ENCODE measurements around the gene PPP1R27. TPM values are rescaled to one million over a fixed set of nuclear protein-coding genes. Genes with fewer than 3 reads are reported as not detected.

PPP1R27 gene
- total RNA-seq, 1 donor from 2014 or later = not detected

DNA sequence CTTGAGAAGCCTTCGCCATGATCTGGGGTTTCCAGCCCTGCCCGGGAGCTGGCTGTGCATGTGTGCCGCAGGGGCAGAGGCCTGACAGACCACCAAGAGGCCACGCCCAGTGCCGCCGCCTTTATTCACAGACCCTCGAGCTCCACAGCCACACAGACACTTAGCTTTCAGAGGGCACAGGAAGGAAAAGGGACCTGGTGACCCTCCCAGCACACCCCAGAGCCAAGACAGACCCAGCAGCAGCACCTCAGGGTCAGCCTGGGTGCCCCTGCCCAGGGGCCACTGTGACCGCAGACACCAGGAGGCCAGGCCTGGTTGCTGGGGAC is 12.6 kb downstream of the PPP1R27 start:
- peaks cover 26% of the 10 kb centered on the region for H4K20me1 ChIP-seq (ENCODE audit: insufficient read depth, low read length)
- H3K36me3 ChIP-seq (ENCODE audit: insufficient read depth, low read length) = no peaks in the 10 kb centered on the region
- no peak overlapping the region for H3K27ac Mint-ChIP-seq (ENCODE audit: unreplicated experiment)
- no peak overlapping the region for H3K9ac ChIP-seq (ENCODE audit: low read length)
- no peaks in the 10 kb centered on the region for H3K9me3 ChIP-seq (ENCODE audit: insufficient read depth, low read depth, low read length)
- H3K27ac ChIP-seq (ENCODE audit: low read depth, low read length) = no peak overlapping the region
- peaks cover 18% of the 10 kb centered on the region for H3K79me2 ChIP-seq (ENCODE audit: insufficient read depth, low read length)
- no peak for FAIRE-seq
- H3K4me3 ChIP-seq (ENCODE audit: insufficient read depth, low read depth, low read length) = no peak overlapping the region
- no peak overlapping the region for H3K4me3 Mint-ChIP-seq (ENCODE audit: unreplicated experiment)
- peaks cover 8% of the 10 kb centered on the region for H3K27me3 Mint-ChIP-seq (ENCODE audit: low read depth, unreplicated experiment)
- H3K4me1 Mint-ChIP-seq (ENCODE audit: low read depth, unreplicated experiment) = peaks cover 4% of the 10 kb centered on the region
- DNase-seq (ENCODE audit: low read depth) = no peak
- no peaks in the 10 kb centered on the region for H3K9me3 Mint-ChIP-seq (ENCODE audit: unreplicated experiment)
- no peaks in the 10 kb centered on the region for H3K36me3 Mint-ChIP-seq (ENCODE audit: low read depth, unreplicated experiment)
- TF ChIP-seq EZH2 (IDR thresholded peaks at IDR 0.05; ENCODE audit: insufficient read depth, low read length) = no peak
- no peak for TF ChIP-seq CTCF (IDR thresholded peaks at IDR 0.05; ENCODE audit: insufficient read depth, low read depth, low read length)
- H3K4me2 ChIP-seq (ENCODE audit: low read length) = no peak overlapping the region
- H3K4me1 ChIP-seq (ENCODE audit: insufficient read depth, low read length) = no peaks in the 10 kb centered on the region
- peaks cover 4% of the 10 kb centered on the region for H3K27me3 ChIP-seq (ENCODE audit: insufficient read depth, low read length)
- H2AFZ ChIP-seq (ENCODE audit: low read depth, low read length) = no peak overlapping the region

GRCh38 chr17:81821603-81822311 is 13.1 kb downstream of the PPP1R27 start:
- Mint-ChIP-seq H3K27ac (ENCODE audit: unreplicated experiment) (no peak overlapping the region), H3K4me1 (ENCODE audit: low read depth, unreplicated experiment) (peaks cover 4% of the 10 kb centered on the region), H3K27me3 (ENCODE audit: low read depth, unreplicated experiment) (peaks cover 11% of the 10 kb centered on the region), H3K4me3 (ENCODE audit: unreplicated experiment) (no peak overlapping the region), H3K36me3 (ENCODE audit: low read depth, unreplicated experiment) (no peaks in the 10 kb centered on the region), H3K9me3 (ENCODE audit: unreplicated experiment) (no peaks in the 10 kb centered on the region)
- H3K79me2 ChIP-seq (ENCODE audit: insufficient read depth, low read length) = peaks cover 18% of the 10 kb centered on the region
- no peaks in the 10 kb centered on the region for H3K36me3 ChIP-seq (ENCODE audit: insufficient read depth, low read length)
- H3K9ac ChIP-seq (ENCODE audit: low read length) = no peak overlapping the region
- FAIRE-seq = no peak
- no peaks in the 10 kb centered on the region for H3K4me1 ChIP-seq (ENCODE audit: insufficient read depth, low read length)
- TF ChIP-seq EZH2 (IDR thresholded peaks at IDR 0.05; ENCODE audit: insufficient read depth, low read length) (no peak), CTCF (IDR thresholded peaks at IDR 0.05; ENCODE audit: insufficient read depth, low read depth, low read length) (no peak)
- no peaks in the 10 kb centered on the region for H3K9me3 ChIP-seq (ENCODE audit: insufficient read depth, low read depth, low read length)
- H3K27ac ChIP-seq (ENCODE audit: low read depth, low read length) = no peak overlapping the region
- no peak overlapping the region for H3K4me2 ChIP-seq (ENCODE audit: low read length)
- DNase-seq (ENCODE audit: low read depth) = no peak
- peaks cover 26% of the 10 kb centered on the region for H4K20me1 ChIP-seq (ENCODE audit: insufficient read depth, low read length)
- no peak overlapping the region for H3K4me3 ChIP-seq (ENCODE audit: insufficient read depth, low read depth, low read length)
- H3K27me3 ChIP-seq (ENCODE audit: insufficient read depth, low read length) = peaks cover 4% of the 10 kb centered on the region
- H2AFZ ChIP-seq (ENCODE audit: low read depth, low read length) = no peak overlapping the region

DNA sequence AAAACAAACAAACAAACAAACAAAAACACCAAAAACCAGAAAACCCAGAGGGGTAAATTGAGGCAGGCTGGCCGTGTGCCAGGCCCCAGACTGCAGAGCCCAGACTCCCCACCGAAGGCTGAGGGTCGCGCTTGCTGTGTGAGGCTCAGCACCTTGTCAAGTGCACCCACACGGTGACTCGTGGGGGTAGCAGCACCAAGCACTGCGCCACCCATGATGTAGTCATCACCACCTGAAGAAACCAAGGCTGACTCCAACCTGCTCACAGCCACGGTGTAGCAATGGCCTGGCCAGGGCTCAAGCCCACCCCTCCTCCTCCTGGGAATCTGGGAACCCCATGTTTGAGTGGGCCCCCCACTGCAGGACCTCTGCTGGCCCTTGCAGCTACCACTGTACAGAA is 13.7 kb downstream of the PPP1R27 start:
- Mint-ChIP-seq H3K9me3 (ENCODE audit: unreplicated experiment) (no peaks in the 10 kb centered on the region), H3K27ac (ENCODE audit: unreplicated experiment) (no peak overlapping the region), H3K4me3 (ENCODE audit: unreplicated experiment) (no peak overlapping the region), H3K36me3 (ENCODE audit: low read depth, unreplicated experiment) (no peaks in the 10 kb centered on the region), H3K4me1 (ENCODE audit: low read depth, unreplicated experiment) (peaks cover 4% of the 10 kb centered on the region), H3K27me3 (ENCODE audit: low read depth, unreplicated experiment) (peaks cover 15% of the 10 kb centered on the region)
- Histone ChIP-seq H2AFZ (ENCODE audit: low read depth, low read length) (no peak overlapping the region), H3K27ac (ENCODE audit: low read depth, low read length) (no peak overlapping the region), H3K4me3 (ENCODE audit: insufficient read depth, low read depth, low read length) (no peak overlapping the region), H3K9ac (ENCODE audit: low read length) (no peak overlapping the region), H4K20me1 (ENCODE audit: insufficient read depth, low read length) (peaks cover 24% of the 10 kb centered on the region), H3K79me2 (ENCODE audit: insufficient read depth, low read length) (peaks cover 16% of the 10 kb centered on the region), H3K4me1 (ENCODE audit: insufficient read depth, low read length) (no peaks in the 10 kb centered on the region), H3K4me2 (ENCODE audit: low read length) (no peak overlapping the region), H3K27me3 (ENCODE audit: insufficient read depth, low read length) (peaks cover 4% of the 10 kb centered on the region), H3K9me3 (ENCODE audit: insufficient read depth, low read depth, low read length) (no peaks in the 10 kb centered on the region), H3K36me3 (ENCODE audit: insufficient read depth, low read length) (no peaks in the 10 kb centered on the region)
- TF ChIP-seq CTCF (IDR thresholded peaks at IDR 0.05; ENCODE audit: insufficient read depth, low read depth, low read length) = no peak
- no peak for TF ChIP-seq EZH2 (IDR thresholded peaks at IDR 0.05; ENCODE audit: insufficient read depth, low read length)
- no peak for DNase-seq (ENCODE audit: low read depth)
- FAIRE-seq = no peak
